ENCODE data around the gene INVS.

INVS gene

GRCh38 chr9:100190339-100190738, 91.3 kb downstream of the INVS start:
- H3K4me3 ChIP-seq (ENCODE audit: low read length), result no peak overlapping the region
- H3K36me3 ChIP-seq (replicated peaks; ENCODE audit: insufficient read depth, low read length), result no peaks in the 10 kb centered on the region
- no peaks in the 10 kb centered on the region for H3K9me2 ChIP-seq (replicated peaks; ENCODE audit: insufficient read depth, low read length)
- no peaks in the 10 kb centered on the region for H3K9me3 ChIP-seq (replicated peaks; ENCODE audit: insufficient read depth, low read length)
- H3F3A ChIP-seq (ENCODE audit: insufficient read depth, low read length), result no peaks in the 10 kb centered on the region
- no peak overlapping the region for H3K9ac ChIP-seq (ENCODE audit: low read length)
- no peak overlapping the region for H2AFZ ChIP-seq (ENCODE audit: low read length)
- no peak for DNase-seq
- H3K4me1 ChIP-seq (ENCODE audit: low read length), result no peaks in the 10 kb centered on the region
- no peaks in the 10 kb centered on the region for H3K79me2 ChIP-seq (ENCODE audit: low read length)
- no peaks in the 10 kb centered on the region for H3K27me3 ChIP-seq (replicated peaks; ENCODE audit: insufficient read depth, low read length)
- H3K27ac ChIP-seq (ENCODE audit: low read length), result no peak overlapping the region
- H3K4me2 ChIP-seq (ENCODE audit: low read depth, low read length), result no peak overlapping the region
- H4K20me1 ChIP-seq (ENCODE audit: insufficient read depth, low read length), result no peaks in the 10 kb centered on the region
- no peak for TF ChIP-seq EZH2phosphoT487 (IDR thresholded peaks at IDR 0.05; ENCODE audit: low read length)
- no peak for TF ChIP-seq CTCF (IDR thresholded peaks at IDR 0.05; ENCODE audit: low read length)
- no peak for TF ChIP-seq EZH2 (optimal IDR thresholded peaks at IDR 0.05; ENCODE audit: low read depth, low read length)

- Histone ChIP-seq H3K9ac (ENCODE audit: low read length) (no peak overlapping the region), H3K4me3 (ENCODE audit: low read length) (no peak overlapping the region), H3K4me1 (ENCODE audit: low read length) (no peaks in the 10 kb centered on the region), H3F3A (ENCODE audit: insufficient read depth, low read length) (no peaks in the 10 kb centered on the region), H3K9me2 (replicated peaks; ENCODE audit: insufficient read depth, low read length) (no peaks in the 10 kb centered on the region), H3K79me2 (ENCODE audit: low read length) (no peaks in the 10 kb centered on the region), H3K27me3 (replicated peaks; ENCODE audit: insufficient read depth, low read length) (no peaks in the 10 kb centered on the region), H3K36me3 (replicated peaks; ENCODE audit: insufficient read depth, low read length) (no peaks in the 10 kb centered on the region), H3K27ac (ENCODE audit: low read length) (no peak overlapping the region), H3K9me3 (replicated peaks; ENCODE audit: insufficient read depth, low read length) (no peaks in the 10 kb centered on the region), H4K20me1 (ENCODE audit: insufficient read depth, low read length) (no peaks in the 10 kb centered on the region), H3K4me2 (ENCODE audit: low read depth, low read length) (no peak overlapping the region), H2AFZ (ENCODE audit: low read length) (no peak overlapping the region)
- DNase-seq, result no peak
- TF ChIP-seq EZH2 (optimal IDR thresholded peaks at IDR 0.05; ENCODE audit: low read depth, low read length) (no peak), EZH2phosphoT487 (IDR thresholded peaks at IDR 0.05; ENCODE audit: low read length) (no peak), CTCF (IDR thresholded peaks at IDR 0.05; ENCODE audit: low read length) (no peak)
These were observed 92.2 kb downstream of the INVS start for GRCh38 chr9:100191264-100191663.

- Histone ChIP-seq H3K4me1 (ENCODE audit: low read length) (no peaks in the 10 kb centered on the region), H4K20me1 (ENCODE audit: insufficient read depth, low read length) (no peaks in the 10 kb centered on the region), H3K79me2 (ENCODE audit: low read length) (no peaks in the 10 kb centered on the region), H3K9me3 (replicated peaks; ENCODE audit: insufficient read depth, low read length) (no peaks in the 10 kb centered on the region), H3K27ac (ENCODE audit: low read length) (no peak overlapping the region), H3K36me3 (replicated peaks; ENCODE audit: insufficient read depth, low read length) (no peaks in the 10 kb centered on the region), H3K4me3 (ENCODE audit: low read length) (no peak overlapping the region), H3K9ac (ENCODE audit: low read length) (no peak overlapping the region), H3K4me2 (ENCODE audit: low read depth, low read length) (no peak overlapping the region), H2AFZ (ENCODE audit: low read length) (no peak overlapping the region), H3F3A (ENCODE audit: insufficient read depth, low read length) (no peaks in the 10 kb centered on the region), H3K27me3 (replicated peaks; ENCODE audit: insufficient read depth, low read length) (no peaks in the 10 kb centered on the region), H3K9me2 (replicated peaks; ENCODE audit: insufficient read depth, low read length) (no peaks in the 10 kb centered on the region)
- DNase-seq, result no peak
- TF ChIP-seq CTCF (IDR thresholded peaks at IDR 0.05; ENCODE audit: low read length) (no peak), EZH2phosphoT487 (IDR thresholded peaks at IDR 0.05; ENCODE audit: low read length) (no peak), EZH2 (optimal IDR thresholded peaks at IDR 0.05; ENCODE audit: low read depth, low read length) (no peak)
These were observed 94.0 kb downstream of the INVS start for GRCh38 chr9:100193078-100193477.
